ENCODE data around the gene HOXD11. TPM values are rescaled to one million over a fixed set of nuclear protein-coding genes. Genes with fewer than 3 reads are reported as not detected.

Gene HOXD11
- total and polyA plus RNA-seq, 2 experiments from 2014 or later = not detected

GRCh38 chr2:176075481-176075880 lies 31.6 kb upstream of the HOXD11 start (continued):
- TF ChIP-seq ZNF462 (CRISPR knock-in tag; IDR thresholded peaks at IDR 0.05) = no peak
- TF ChIP-seq REST (IDR thresholded peaks at IDR 0.05; ENCODE audit: unreplicated experiment) = no peak

GRCh38 chr2:176076063-176076462 lies 31.0 kb upstream of the HOXD11 start:
- H3K27me3 Mint-ChIP-seq (ENCODE audit: insufficient read depth, low read depth, poor library complexity) = peaks cover 96% of the 10 kb centered on the region
- H2AFZ ChIP-seq = no peak overlapping the region
- H3K4me1 ChIP-seq (ENCODE audit: insufficient read depth) = peaks cover 25% of the 10 kb centered on the region
- peaks cover 33% of the 10 kb centered on the region for H3K4me1 Mint-ChIP-seq
- no peak overlapping the region for H3K4me2 ChIP-seq
- H3K9me2 ChIP-seq (ENCODE audit: insufficient read depth) = no peaks in the 10 kb centered on the region
- H3K27ac ChIP-seq (ENCODE audit: low read depth) = no peak overlapping the region
- no peak overlapping the region for H3K27ac Mint-ChIP-seq
- peaks cover 34% of the 10 kb centered on the region for H4K20me1 ChIP-seq (replicated peaks; ENCODE audit: insufficient read depth)
- ATAC-seq (no peak), DNase-seq (ENCODE audit: low spot score) (no peak)
- no peaks in the 10 kb centered on the region for H3K79me2 ChIP-seq (replicated peaks; ENCODE audit: insufficient read depth)
- peaks cover 28% of the 10 kb centered on the region for H3F3A ChIP-seq (replicated peaks; ENCODE audit: low read depth)
- H3K36me3 ChIP-seq (ENCODE audit: insufficient read depth) = no peaks in the 10 kb centered on the region
- H3K4me3 ChIP-seq = no peak overlapping the region
- peaks cover 2% of the 10 kb centered on the region; the same call in 1 of the 3 replicates for H3K9me3 Mint-ChIP-seq
- peaks cover 1% of the 10 kb centered on the region; the same call in 2 of the 3 replicates for H3K36me3 Mint-ChIP-seq (ENCODE audit: low read depth)
- H3K4me3 Mint-ChIP-seq = no peak overlapping the region
- H3K27me3 ChIP-seq (ENCODE audit: insufficient read depth) = peaks cover 98% of the 10 kb centered on the region
- TF ChIP-seq, protein P1, sequence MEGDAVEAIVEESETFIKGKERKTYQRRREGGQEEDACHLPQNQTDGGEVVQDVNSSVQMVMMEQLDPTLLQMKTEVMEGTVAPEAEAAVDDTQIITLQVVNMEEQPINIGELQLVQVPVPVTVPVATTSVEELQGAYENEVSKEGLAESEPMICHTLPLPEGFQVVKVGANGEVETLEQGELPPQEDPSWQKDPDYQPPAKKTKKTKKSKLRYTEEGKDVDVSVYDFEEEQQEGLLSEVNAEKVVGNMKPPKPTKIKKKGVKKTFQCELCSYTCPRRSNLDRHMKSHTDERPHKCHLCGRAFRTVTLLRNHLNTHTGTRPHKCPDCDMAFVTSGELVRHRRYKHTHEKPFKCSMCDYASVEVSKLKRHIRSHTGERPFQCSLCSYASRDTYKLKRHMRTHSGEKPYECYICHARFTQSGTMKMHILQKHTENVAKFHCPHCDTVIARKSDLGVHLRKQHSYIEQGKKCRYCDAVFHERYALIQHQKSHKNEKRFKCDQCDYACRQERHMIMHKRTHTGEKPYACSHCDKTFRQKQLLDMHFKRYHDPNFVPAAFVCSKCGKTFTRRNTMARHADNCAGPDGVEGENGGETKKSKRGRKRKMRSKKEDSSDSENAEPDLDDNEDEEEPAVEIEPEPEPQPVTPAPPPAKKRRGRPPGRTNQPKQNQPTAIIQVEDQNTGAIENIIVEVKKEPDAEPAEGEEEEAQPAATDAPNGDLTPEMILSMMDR (conservative IDR thresholded peaks at IDR 0.05; ENCODE audit: low read depth in 2 of 2) = no peak
- TF ChIP-seq EZH2 (IDR thresholded peaks at IDR 0.05; ENCODE audit: low read depth, unreplicated experiment) = peak; percentile 54
